Neural progenitor cell (in vitro differentiated cells): Measurements from ENCODE around the gene SUPT20HL1. TPM values are rescaled to one million over a fixed set of nuclear protein-coding genes. Genes with fewer than 3 reads are reported as not detected.
"Not testable (repeated sequence)": the region's sequence is repeated elsewhere in the genome, so short reads cannot be mapped to it uniquely, and the experiment has no call there.

ENCODE experiments used
- DNase-seq: peaks from one replicate; pipeline ENCODE4 v3.0.0-alpha.2; 2016; ENCODE audit warnings: low spot score
- H2AFZ ChIP-seq: fragments of 200-600 bp; sonication (generic); replicated peaks from 2 replicates; pipeline ENCODE4 v1.6.1; 2016; ENCODE audit warnings: antibody characterized with exemption
- H3F3A ChIP-seq: fragments of 200-600 bp; sonication (generic); 2 replicates; pipeline ENCODE4 v1.6.1; 2016; ENCODE audit warnings: antibody characterized with exemption, low read depth
- H3K27ac ChIP-seq: fragments of 200-600 bp; sonication (generic); 2 replicates; pipeline ENCODE4 v1.5.1; 2016; ENCODE audit warnings: mild to moderate bottlenecking
- H3K27me3 ChIP-seq: fragments of 200-600 bp; sonication (generic); 2 replicates; pipeline ENCODE4 v1.6.1; 2016; ENCODE audit warnings: mild to moderate bottlenecking, moderate library complexity
- H3K36me3 ChIP-seq: fragments of 200-600 bp; sonication (generic); 2 replicates; pipeline ENCODE4 v1.5.1; 2016
- H3K4me1 ChIP-seq: fragments of 200-600 bp; sonication (generic); 2 replicates; pipeline ENCODE4 v1.6.1; 2016; ENCODE audit warnings: mixed run types
- H3K4me2 ChIP-seq: fragments of 200-600 bp; sonication (generic); 2 replicates; pipeline ENCODE4 v1.6.1; 2016
- H3K4me3 ChIP-seq: fragments of 200-600 bp; sonication (generic); 2 replicates; pipeline ENCODE4 v1.5.1; 2016
- H3K79me2 ChIP-seq: fragments of 200-600 bp; sonication (generic); 2 replicates; pipeline ENCODE4 v1.6.1; 2016; ENCODE audit warnings: low read depth
- H3K9ac ChIP-seq: fragments of 200-600 bp; sonication (generic); 2 replicates; pipeline ENCODE4 v1.6.1; 2016
- H3K9me3 ChIP-seq: fragments of 200-600 bp; sonication (generic); 2 replicates; pipeline ENCODE4 v1.5.1; 2016; ENCODE audit warnings: low read depth
- H4K20me1 ChIP-seq: fragments of 200-600 bp; sonication (generic); 2 replicates; pipeline ENCODE4 v1.6.1; 2016; ENCODE audit warnings: low read depth
- H3K27ac Mint-ChIP-seq: 3 replicates; pipeline ENCODE4 v1.8.0; 2021; ENCODE audit warnings: mixed read lengths
- H3K27me3 Mint-ChIP-seq: 2 replicates; pipeline ENCODE4 v1.8.0; 2022; ENCODE audit warnings: low read depth, mild to moderate bottlenecking, inconsistent platforms, moderate library complexity, mixed read lengths; ENCODE audit not compliant: insufficient read depth
- H3K36me3 Mint-ChIP-seq: 3 replicates; pipeline ENCODE4 v1.8.0; 2021; ENCODE audit warnings: mixed read lengths
- H3K4me1 Mint-ChIP-seq: 3 replicates; pipeline ENCODE4 v1.8.0; 2021; ENCODE audit warnings: mixed read lengths
- H3K4me3 Mint-ChIP-seq: 3 replicates; pipeline ENCODE4 v1.8.0; 2021; ENCODE audit warnings: mild to moderate bottlenecking, moderate library complexity, mixed read lengths
- H3K9me3 Mint-ChIP-seq: 3 replicates; pipeline ENCODE4 v1.8.0; 2020; ENCODE audit warnings: mixed read lengths
- CTCF ChIP-seq: fragments of 200-600 bp; sonication (generic); IDR thresholded peaks from 2 replicates; pipeline ENCODE4 v1.5.1; 2017; ENCODE audit warnings: antibody characterized with exemption, mild to moderate bottlenecking
- EZH2 ChIP-seq: fragments of 200-600 bp; sonication (generic); IDR thresholded peaks from 2 replicates; pipeline ENCODE4 v1.6.1; 2017; ENCODE audit warnings: antibody characterized with exemption, mild to moderate bottlenecking, moderate library complexity
- EZH2phosphoT487 ChIP-seq: fragments of 200-600 bp; sonication (generic); IDR thresholded peaks from 2 replicates; pipeline ENCODE4 v1.6.1; 2017; ENCODE audit warnings: antibody characterized with exemption
- total RNA-seq: library from RNA; depleted of rRNA; stranded (reverse); fragments of >200 nt; gene quantifications from 2 replicates; pipeline ENCODE4 v1.2.3, GENCODE V29; 2015; ENCODE audit warnings: low replicate concordance

SUPT20HL1 gene
- not detected in 2 replicates for total RNA-seq

- Histone ChIP-seq H3K36me3 (no peaks in the 10 kb centered on the region), H3K27me3 (no peaks in the 10 kb centered on the region), H3K4me3 (no peak within 1 kb of the TSS), H3K27ac (no peak within 1 kb of the TSS), H3K79me2 (no peaks in the 10 kb centered on the region), H3K4me1 (peaks cover 8% of the 10 kb centered on the region), H3F3A (no peaks in the 10 kb centered on the region), H2AFZ (no peak within 1 kb of the TSS), H4K20me1 (no peaks in the 10 kb centered on the region), H3K9ac (no peak within 1 kb of the TSS), H3K9me3 (no peaks in the 10 kb centered on the region), H3K4me2 (no peak within 1 kb of the TSS)
- peaks cover 4% of the 10 kb centered on the region for H3K27me3 Mint-ChIP-seq
- no peak within 1 kb of the TSS for H3K27ac Mint-ChIP-seq
- no peaks in the 10 kb centered on the region for H3K36me3 Mint-ChIP-seq
- H3K4me1 Mint-ChIP-seq: peaks cover 13% of the 10 kb centered on the region
- TF ChIP-seq EZH2 (no peak), CTCF (no peak), EZH2phosphoT487 (no peak)
- no peaks in the 10 kb centered on the region for H3K9me3 Mint-ChIP-seq
- no peak within 1 kb of the TSS for H3K4me3 Mint-ChIP-seq
- no peak for DNase-seq
Measured at GRCh38 chrX:24360272-24360671, at the start of gene SUPT20HL1. TSS of gene SUPT20HL1 (plus strand) at chrX:24360639. CDS start at chrX:24362761, 2,122 bp downstream.

- not testable (repeated sequence) for H3K27me3 Mint-ChIP-seq, H3K36me3 Mint-ChIP-seq, H3K9me3 Mint-ChIP-seq, H3K79me2 ChIP-seq, H3K9me3 ChIP-seq, H3K9ac ChIP-seq, H3K27ac Mint-ChIP-seq, H3F3A ChIP-seq, H4K20me1 ChIP-seq, H3K4me3 Mint-ChIP-seq, H3K27me3 ChIP-seq, H3K27ac ChIP-seq, H3K4me3 ChIP-seq, H3K36me3 ChIP-seq
- Histone ChIP-seq H3K4me2 (peak overlapping the region; percentile 39), H3K4me1 (peaks cover 28% of the 10 kb centered on the region), H2AFZ (peak overlapping the region; percentile 75)
- peak; percentile 60 for DNase-seq
- H3K4me1 Mint-ChIP-seq: peaks cover 17% of the 10 kb centered on the region
Measured at GRCh38 chrX:24310916-24311315, 49.5 kb upstream of the SUPT20HL1 start.

- not testable (repeated sequence) for H3K36me3 ChIP-seq, H3K27ac Mint-ChIP-seq
- DNase-seq: peak; percentile 17
Measured at GRCh38 chrX:24311507-24312248, 48.8 kb upstream of the SUPT20HL1 start.

GRCh38 chrX:24312249-24312607 lies 48.2 kb upstream of the SUPT20HL1 start:
- not testable (repeated sequence) for H3K4me3 ChIP-seq, H3K9ac ChIP-seq, H3K9me3 ChIP-seq, H3K4me3 Mint-ChIP-seq, H3K27me3 ChIP-seq, H3K27me3 Mint-ChIP-seq, H3K79me2 ChIP-seq, H2AFZ ChIP-seq, H3K4me2 ChIP-seq, H3K27ac ChIP-seq, H3K4me1 Mint-ChIP-seq, DNase-seq, H3K9me3 Mint-ChIP-seq, H3K36me3 ChIP-seq, H3K36me3 Mint-ChIP-seq, H4K20me1 ChIP-seq, H3F3A ChIP-seq
- peak overlapping the region; percentile 42 for H3K27ac Mint-ChIP-seq
- H3K4me1 ChIP-seq: peaks cover 20% of the 10 kb centered on the region

More at GRCh38 chrX:24311507-24312248, 48.8 kb upstream of the SUPT20HL1 start:
- not testable (repeated sequence) for H3K27me3 ChIP-seq, H3K9me3 ChIP-seq, H3K9ac ChIP-seq, H3K36me3 Mint-ChIP-seq, H3F3A ChIP-seq, H3K27ac ChIP-seq, H4K20me1 ChIP-seq, H3K9me3 Mint-ChIP-seq, H3K4me3 ChIP-seq, H3K27me3 Mint-ChIP-seq, H3K79me2 ChIP-seq, H3K4me3 Mint-ChIP-seq
- Histone ChIP-seq H3K4me1 (peaks cover 21% of the 10 kb centered on the region), H2AFZ (peak overlapping the region; percentile 76), H3K4me2 (peak overlapping the region; percentile 39)
- H3K4me1 Mint-ChIP-seq: peaks cover 11% of the 10 kb centered on the region
